Tibial nerve (tissue), 4 donors: ENCODE results near the gene RCE1. TPM values are rescaled to one million over a fixed set of nuclear protein-coding genes. Genes with fewer than 3 reads are reported as not detected.

ENCODE experiments used
- DNase-seq, 2 donors: peaks; one replicate each; pipeline ENCODE4 v3.0.0-alpha.2; 2019; ENCODE audit warnings: low spot score in 2 of 2
- H3K27ac ChIP-seq, 4 donors: fragments of 200-600 bp; sonication (generic) in 3 of 4; one replicate each; pipeline ENCODE4 v1.5.1; 2017 to 2019; ENCODE audit warnings: mild to moderate bottlenecking in 1 of 4
- H3K27me3 ChIP-seq, 2 donors: fragments of 200-600 bp; sonication (generic) in 1 of 2; one replicate each; pipeline versions ENCODE4 v1.5.1 to v1.6.0; 2017 to 2019
- H3K36me3 ChIP-seq, 3 donors: fragments of 200-600 bp; sonication (generic); one replicate each; pipeline ENCODE4 v1.5.1; 2018 to 2019
- H3K4me1 ChIP-seq, 4 donors: fragments of 200-600 bp; sonication (generic) in 3 of 4; one replicate each; pipeline ENCODE4 v1.5.1; 2017 to 2019
- H3K4me3 ChIP-seq, 4 donors: fragments of 200-600 bp; sonication (generic) in 3 of 4; one replicate each; pipeline ENCODE4 v1.5.1; 2017 to 2019; ENCODE audit warnings: mild to moderate bottlenecking in 1 of 4, moderate library complexity in 1 of 4
- H3K9me3 ChIP-seq, 4 donors: fragments of 200-600 bp; sonication (generic) in 3 of 4; one replicate each; pipeline ENCODE4 v1.5.1; 2017 to 2019
- CTCF ChIP-seq, 5 experiments: fragments of 200-600 bp in 3 of 5; fragments of 450-650 bp in 2 of 5; sonication (generic) in 3 of 5; IDR thresholded peaks; one replicate each; pipeline ENCODE4 v1.5.1; 2016 to 2019; ENCODE audit warnings: antibody characterized with exemption in 5 of 5, mild to moderate bottlenecking in 3 of 5, moderate library complexity in 2 of 5
- EP300 ChIP-seq, 2 donors: sonication (generic); formaldehyde crosslinking; IDR thresholded peaks; one replicate each; pipeline ENCODE4 v1.6.1; 2017; ENCODE audit warnings: antibody characterized with exemption in 2 of 2, mild to moderate bottlenecking in 1 of 2
- POLR2A ChIP-seq, 2 donors: fragments of 450-650 bp; IDR thresholded peaks; one replicate each; pipeline ENCODE4 v1.6.1; 2017; ENCODE audit warnings: antibody characterized with exemption in 2 of 2, mild to moderate bottlenecking in 2 of 2, moderate library complexity in 2 of 2
- WGBS, 2 donors: methylation state at CpG; one replicate each; pipeline ENCODE4 v1.1.5; 2018; 5-methylcytosine and 5-hydroxymethylcytosine counted together
- total RNA-seq, 4 donors: library from RNA; depleted of rRNA; stranded (reverse); fragments of >200 nt; gene quantifications; one replicate each; pipeline ENCODE4 v1.1.0, GENCODE V29; 2016

Gene RCE1
- total RNA-seq, 4 donors from 2014 or later, result 18.1 to 25.8 (median 20.9) TPM

- 73 to 76% methylated on average over 15 of the region's 15 CpGs for WGBS, 2 donors
Observed at GRCh38 chr11:66845143-66845875, 2.1 kb downstream of the RCE1 start.

GRCh38 chr11:66845876-66846212 is 2.6 kb downstream of the RCE1 start:
- Histone ChIP-seq H3K36me3 (peaks cover 0 to 62% (median 3%) of the 10 kb centered on the region in 3 donors), H3K27ac (no peak overlapping the region), H3K27me3 (no peaks in the 10 kb centered on the region), H3K4me1 (peaks cover 0 to 40% (median 26%) of the 10 kb centered on the region in 4 donors), H3K4me3 (no peak overlapping the region), H3K9me3 (no peaks in the 10 kb centered on the region)
- no peak for DNase-seq
- WGBS, 2 donors, result 72 to 74% methylated on average over 9 of the region's 9 CpGs
- TF ChIP-seq EP300 (IDR thresholded peaks at IDR 0.05) (no peak), CTCF (IDR thresholded peaks at IDR 0.05) (no peak), POLR2A (IDR thresholded peaks at IDR 0.05) (no peak)

More at GRCh38 chr11:66845143-66845875, 2.1 kb downstream of the RCE1 start:
- peaks cover 0 to 46% (median 27%) of the 10 kb centered on the region in 4 donors for H3K4me1 ChIP-seq
- H3K4me3 ChIP-seq, result no peak overlapping the region
- no peak for TF ChIP-seq EP300 (IDR thresholded peaks at IDR 0.05)
- TF ChIP-seq CTCF (IDR thresholded peaks at IDR 0.05), result no peak
- TF ChIP-seq POLR2A (IDR thresholded peaks at IDR 0.05), result no peak
- no peaks in the 10 kb centered on the region for H3K9me3 ChIP-seq
- peak overlapping the region in 1 of 4 donors; percentile 98 for H3K27ac ChIP-seq
- H3K27me3 ChIP-seq, result no peaks in the 10 kb centered on the region
- DNase-seq, result no peak
- peaks cover 0 to 59% (median 3%) of the 10 kb centered on the region in 3 donors for H3K36me3 ChIP-seq

GRCh38 chr11:66846671-66847091 is 3.4 kb downstream of the RCE1 start:
- TF ChIP-seq POLR2A (IDR thresholded peaks at IDR 0.05), result no peak
- TF ChIP-seq CTCF (IDR thresholded peaks at IDR 0.05), result no peak
- no peak for TF ChIP-seq EP300 (IDR thresholded peaks at IDR 0.05)
- Histone ChIP-seq H3K4me3 (no peak overlapping the region), H3K27me3 (no peaks in the 10 kb centered on the region), H3K27ac (no peak overlapping the region), H3K9me3 (no peaks in the 10 kb centered on the region), H3K4me1 (peaks cover 0 to 32% (median 19%) of the 10 kb centered on the region in 4 donors), H3K36me3 (peaks cover 0 to 71% (median 3%) of the 10 kb centered on the region in 3 donors)
- WGBS, 2 donors, result 80% methylated on average over 2 of the region's 4 CpGs; no CpG with 5 or more reads in 1 of the 2 donors
- DNase-seq, result no peak

- Histone ChIP-seq H3K9me3 (no peaks in the 10 kb centered on the region), H3K36me3 (peaks cover 0 to 80% (median 3%) of the 10 kb centered on the region in 3 donors), H3K4me1 (peaks cover 0 to 23% (median 11%) of the 10 kb centered on the region in 4 donors), H3K4me3 (no peak overlapping the region), H3K27ac (no peak overlapping the region), H3K27me3 (no peaks in the 10 kb centered on the region)
- no peak for TF ChIP-seq POLR2A (IDR thresholded peaks at IDR 0.05)
- TF ChIP-seq CTCF (IDR thresholded peaks at IDR 0.05), result no peak
- no peak for TF ChIP-seq EP300 (IDR thresholded peaks at IDR 0.05)
- WGBS, 2 donors, result 78 to 92% methylated on average over 14 of the region's 14 CpGs
- DNase-seq, result no peak
Observed at GRCh38 chr11:66847461-66848232, 4.4 kb downstream of the RCE1 start.
